SK-N-SH treated with all-trans-retinoic acid at 6 μM for 48 hours (cell line): ENCODE results near the gene ADCY1.

Experiments used
- ARNTL ChIP-seq: fragments of 450-650 bp; formaldehyde crosslinking; IDR thresholded peaks from 2 replicates; pipeline ENCODE4 v1.5.0; 2020; ENCODE audit warnings: low read depth, mild to moderate bottlenecking, moderate library complexity, borderline replicate concordance
- BACH2 ChIP-seq: fragments of 250-450 bp; sonication (Bioruptor Pico); IDR thresholded peaks from 2 replicates; pipeline ENCODE4 v1.9.0; 2021; ENCODE audit warnings: mild to moderate bottlenecking, borderline replicate concordance
- CSDC2 ChIP-seq: fragments of 250-450 bp; sonication (Bioruptor Pico); IDR thresholded peaks from 2 replicates; pipeline ENCODE4 v1.5.0; 2020; ENCODE audit warnings: mild to moderate bottlenecking, moderate library complexity
- ISL1 ChIP-seq: fragments of 250-450 bp; sonication (Bioruptor Pico); IDR thresholded peaks from 2 replicates; pipeline ENCODE4 v2.1.2; 2022; ENCODE audit warnings: mild to moderate bottlenecking, moderate library complexity
- OSR1 ChIP-seq: fragments of 250-450 bp; sonication (Bioruptor Pico); IDR thresholded peaks from 2 replicates; pipeline ENCODE4 v1.8.0; 2022; ENCODE audit warnings: moderate library complexity, mild to moderate bottlenecking, inconsistent platforms
- PATZ1 ChIP-seq: fragments of 250-450 bp; sonication (Bioruptor Pico); IDR thresholded peaks from 2 replicates; pipeline ENCODE4 v1.8.0; 2020; ENCODE audit warnings: mild to moderate bottlenecking, moderate library complexity, borderline replicate concordance
- SNAI2 ChIP-seq: fragments of 250-450 bp; sonication (Bioruptor Pico); IDR thresholded peaks from 2 replicates; pipeline ENCODE4 v1.5.0; 2020; ENCODE audit warnings: mild to moderate bottlenecking, moderate library complexity
- TCF4 ChIP-seq: fragments of 250-450 bp; sonication (Bioruptor Pico); IDR thresholded peaks from 2 replicates; pipeline ENCODE4 v1.8.0; 2021; ENCODE audit warnings: mild to moderate bottlenecking, moderate library complexity, borderline replicate concordance
- TOX ChIP-seq: fragments of 250-450 bp; sonication (Bioruptor Pico); IDR thresholded peaks from 2 replicates; pipeline ENCODE4 v1.8.0; 2021; ENCODE audit warnings: mild to moderate bottlenecking, moderate library complexity, borderline replicate concordance
- ZFP30 ChIP-seq: fragments of 450-650 bp; formaldehyde crosslinking; IDR thresholded peaks from 2 replicates; pipeline ENCODE4 v1.5.0; 2022; ENCODE audit warnings: mild to moderate bottlenecking, moderate library complexity
- ZNF565 ChIP-seq: fragments of 450-650 bp; formaldehyde crosslinking; conservative IDR thresholded peaks from 2 replicates; pipeline ENCODE4 v1.5.0; 2020; ENCODE audit warnings: low read depth, mild to moderate bottlenecking, moderate library complexity
- ZNF70 ChIP-seq: fragments of 450-650 bp; formaldehyde crosslinking; IDR thresholded peaks from 2 replicates; pipeline ENCODE4 v1.5.0; 2020; ENCODE audit warnings: mild to moderate bottlenecking, moderate library complexity
- TF ChIP-seq, protein P1 (sequence below): fragments of 250-450 bp; sonication (Bioruptor Pico); IDR thresholded peaks from 2 replicates; pipeline ENCODE4 v1.5.1; 2021; ENCODE audit warnings: mild to moderate bottlenecking, moderate library complexity
- TF ChIP-seq, protein P2 (sequence below): fragments of 250-450 bp; sonication (Bioruptor Pico); IDR thresholded peaks from 2 replicates; pipeline ENCODE4 v1.5.0; 2020; ENCODE audit warnings: mild to moderate bottlenecking, moderate library complexity

- TF ChIP-seq CSDC2 (CRISPR knock-in tag), result no peak
- no peak for TF ChIP-seq TOX (CRISPR knock-in tag)
- no peak for TF ChIP-seq PATZ1
- TF ChIP-seq ZFP30 (CRISPR knock-in tag), result no peak
- no peak for TF ChIP-seq ZNF70
- no peak for TF ChIP-seq SNAI2 (CRISPR knock-in tag)
- TF ChIP-seq ARNTL (CRISPR knock-in tag), result no peak
- TF ChIP-seq ISL1, result no peak
- TF ChIP-seq ZNF565, result no peak
- TF ChIP-seq BACH2 (CRISPR knock-in tag), result no peak
- TF ChIP-seq, protein P1, sequence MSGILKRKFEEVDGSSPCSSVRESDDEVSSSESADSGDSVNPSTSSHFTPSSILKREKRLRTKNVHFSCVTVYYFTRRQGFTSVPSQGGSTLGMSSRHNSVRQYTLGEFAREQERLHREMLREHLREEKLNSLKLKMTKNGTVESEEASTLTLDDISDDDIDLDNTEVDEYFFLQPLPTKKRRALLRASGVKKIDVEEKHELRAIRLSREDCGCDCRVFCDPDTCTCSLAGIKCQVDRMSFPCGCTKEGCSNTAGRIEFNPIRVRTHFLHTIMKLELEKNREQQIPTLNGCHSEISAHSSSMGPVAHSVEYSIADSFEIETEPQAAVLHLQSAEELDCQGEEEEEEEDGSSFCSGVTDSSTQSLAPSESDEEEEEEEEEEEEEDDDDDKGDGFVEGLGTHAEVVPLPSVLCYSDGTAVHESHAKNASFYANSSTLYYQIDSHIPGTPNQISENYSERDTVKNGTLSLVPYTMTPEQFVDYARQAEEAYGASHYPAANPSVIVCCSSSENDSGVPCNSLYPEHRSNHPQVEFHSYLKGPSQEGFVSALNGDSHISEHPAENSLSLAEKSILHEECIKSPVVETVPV (CRISPR knock-in tag), result no peak
- TF ChIP-seq TCF4 (CRISPR knock-in tag), result no peak
- TF ChIP-seq, protein P2, sequence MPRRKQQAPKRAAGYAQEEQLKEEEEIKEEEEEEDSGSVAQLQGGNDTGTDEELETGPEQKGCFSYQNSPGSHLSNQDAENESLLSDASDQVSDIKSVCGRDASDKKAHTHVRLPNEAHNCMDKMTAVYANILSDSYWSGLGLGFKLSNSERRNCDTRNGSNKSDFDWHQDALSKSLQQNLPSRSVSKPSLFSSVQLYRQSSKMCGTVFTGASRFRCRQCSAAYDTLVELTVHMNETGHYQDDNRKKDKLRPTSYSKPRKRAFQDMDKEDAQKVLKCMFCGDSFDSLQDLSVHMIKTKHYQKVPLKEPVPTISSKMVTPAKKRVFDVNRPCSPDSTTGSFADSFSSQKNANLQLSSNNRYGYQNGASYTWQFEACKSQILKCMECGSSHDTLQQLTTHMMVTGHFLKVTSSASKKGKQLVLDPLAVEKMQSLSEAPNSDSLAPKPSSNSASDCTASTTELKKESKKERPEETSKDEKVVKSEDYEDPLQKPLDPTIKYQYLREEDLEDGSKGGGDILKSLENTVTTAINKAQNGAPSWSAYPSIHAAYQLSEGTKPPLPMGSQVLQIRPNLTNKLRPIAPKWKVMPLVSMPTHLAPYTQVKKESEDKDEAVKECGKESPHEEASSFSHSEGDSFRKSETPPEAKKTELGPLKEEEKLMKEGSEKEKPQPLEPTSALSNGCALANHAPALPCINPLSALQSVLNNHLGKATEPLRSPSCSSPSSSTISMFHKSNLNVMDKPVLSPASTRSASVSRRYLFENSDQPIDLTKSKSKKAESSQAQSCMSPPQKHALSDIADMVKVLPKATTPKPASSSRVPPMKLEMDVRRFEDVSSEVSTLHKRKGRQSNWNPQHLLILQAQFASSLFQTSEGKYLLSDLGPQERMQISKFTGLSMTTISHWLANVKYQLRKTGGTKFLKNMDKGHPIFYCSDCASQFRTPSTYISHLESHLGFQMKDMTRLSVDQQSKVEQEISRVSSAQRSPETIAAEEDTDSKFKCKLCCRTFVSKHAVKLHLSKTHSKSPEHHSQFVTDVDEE (CRISPR knock-in tag), result no peak
- TF ChIP-seq OSR1 (CRISPR knock-in tag), result no peak
Measured at GRCh38 chr7:45655539-45655938, 81.4 kb downstream of the ADCY1 start.
